HL-60 (cell line): ENCODE data around the gene HEMK1.

Experiments
- CTCF ChIP-seq: IDR thresholded peaks from one replicate; pipeline ENCODE4 v1.5.1; 2011; ENCODE audit warnings: low read length, control low read depth, inconsistent platforms; ENCODE audit not compliant: insufficient read depth
- GABPA ChIP-seq: IDR thresholded peaks from 2 replicates; pipeline ENCODE4 v1.6.1; 2012; ENCODE audit warnings: low read depth
- POLR2AphosphoS5 ChIP-seq: IDR thresholded peaks from 2 replicates; pipeline ENCODE4 v1.6.1; 2012; ENCODE audit warnings: low read depth
- REST ChIP-seq: IDR thresholded peaks from 2 replicates; pipeline ENCODE4 v1.6.1; 2012; ENCODE audit warnings: low read depth; ENCODE audit not compliant: insufficient replicate concordance

- TF ChIP-seq REST, result no peak
- TF ChIP-seq CTCF, result no peak
- no peak for TF ChIP-seq POLR2AphosphoS5
- TF ChIP-seq GABPA, result no peak
Observed at GRCh38 chr3:50617911-50618481, 48.7 kb downstream of the HEMK1 start.
